HEK293T (cell line): ENCODE measurements around the gene NPHP4.

Experiments
- ARNT ChIP-seq: fragments of 450-650 bp; IDR thresholded peaks from 2 replicates; pipeline ENCODE4 v1.6.1; 2017; ENCODE audit warnings: mild to moderate bottlenecking
- BHLHE40 ChIP-seq: fragments of 450-650 bp; IDR thresholded peaks from 2 replicates; pipeline ENCODE4 v1.6.1; 2016; ENCODE audit warnings: mild to moderate bottlenecking, moderate library complexity, borderline replicate concordance
- CTBP1 ChIP-seq: fragments of 450-650 bp; IDR thresholded peaks from 2 replicates; pipeline ENCODE4 v1.6.1; 2016; ENCODE audit warnings: borderline replicate concordance
- ELF4 ChIP-seq: fragments of 450-650 bp; IDR thresholded peaks from 2 replicates; pipeline ENCODE4 v1.6.1; 2017; ENCODE audit warnings: antibody characterized with exemption
- FOXA1 ChIP-seq: fragments of 450-650 bp; IDR thresholded peaks from 2 replicates; pipeline ENCODE4 v1.6.1; 2016; ENCODE audit warnings: mild to moderate bottlenecking
- FOXK2 ChIP-seq: fragments of 450-650 bp; IDR thresholded peaks from 2 replicates; pipeline ENCODE4 v1.6.1; 2016; ENCODE audit warnings: mild to moderate bottlenecking
- FOXM1 ChIP-seq: fragments of 450-650 bp; IDR thresholded peaks from 2 replicates; pipeline ENCODE4 v1.6.1; 2017; ENCODE audit warnings: mild to moderate bottlenecking, borderline replicate concordance
- L3MBTL2 ChIP-seq: fragments of 450-650 bp; conservative IDR thresholded peaks from 2 replicates; pipeline ENCODE4 v1.6.1; 2016; ENCODE audit warnings: mild to moderate bottlenecking
- LEF1 ChIP-seq: fragments of 450-650 bp; IDR thresholded peaks from 2 replicates; pipeline ENCODE4 v1.6.1; 2017; ENCODE audit warnings: mild to moderate bottlenecking, borderline replicate concordance
- NFRKB ChIP-seq: fragments of 450-650 bp; IDR thresholded peaks from 2 replicates; pipeline ENCODE4 v1.6.1; 2016; ENCODE audit warnings: mild to moderate bottlenecking, moderate library complexity
- PKNOX1 ChIP-seq: fragments of 450-650 bp; IDR thresholded peaks from 2 replicates; pipeline ENCODE4 v1.6.1; 2016
- SP1 ChIP-seq: fragments of 450-650 bp; IDR thresholded peaks from 2 replicates; pipeline ENCODE4 v1.6.1; 2017
- SUZ12 ChIP-seq: fragments of 450-650 bp; IDR thresholded peaks from 2 replicates; pipeline ENCODE4 v1.6.1; 2016; ENCODE audit warnings: mild to moderate bottlenecking
- TARDBP ChIP-seq: fragments of 450-650 bp; IDR thresholded peaks from 2 replicates; pipeline ENCODE4 v1.6.1; 2016

GRCh38 chr1:5976231-5976630 is 16.0 kb downstream of the NPHP4 start:
- TF ChIP-seq SUZ12 (no peak), SP1 (no peak), FOXA1 (no peak), TARDBP (no peak), ARNT (no peak), L3MBTL2 (no peak), NFRKB (no peak), FOXM1 (no peak), PKNOX1 (no peak), ELF4 (no peak), FOXK2 (no peak), BHLHE40 (no peak), CTBP1 (no peak), LEF1 (no peak)
